ENCODE data around the gene PHETA2. TPM values are rescaled to one million over a fixed set of nuclear protein-coding genes. Genes with fewer than 3 reads are reported as not detected.
"Not testable (repeated sequence)": the region's sequence is repeated elsewhere in the genome, so short reads cannot be mapped to it uniquely, and the experiment has no call there.

The PHETA2 gene
- total RNA-seq, 1 experiment from 2014 or later = not detected

DNA sequence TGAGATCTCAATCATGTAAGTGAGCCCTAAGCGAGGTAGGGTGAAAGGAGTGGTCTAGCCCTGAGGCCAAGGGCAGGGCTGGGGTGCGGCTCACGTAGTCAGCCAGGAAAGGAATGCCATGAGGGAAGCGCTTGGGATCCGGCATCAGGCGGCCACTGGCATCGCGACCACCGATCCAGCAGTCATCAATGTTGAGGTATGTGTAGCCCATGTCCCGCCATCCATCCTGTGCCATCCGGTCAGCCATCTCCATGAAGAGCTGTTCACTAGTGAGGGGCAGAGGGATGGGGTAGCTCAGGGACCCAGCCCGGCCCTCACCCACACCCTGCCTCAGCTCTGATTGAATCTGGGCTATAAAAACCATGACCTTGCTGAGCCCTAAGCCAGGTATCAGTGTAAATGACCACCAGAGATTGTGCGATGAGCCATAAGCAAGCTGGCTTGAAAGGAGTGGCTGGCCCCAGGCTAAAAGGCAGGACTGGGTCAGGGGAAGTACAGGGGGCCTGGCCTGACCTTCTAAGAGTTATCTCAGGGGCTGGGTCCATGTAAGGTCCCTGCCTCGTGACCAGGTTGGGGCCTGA, 6.3 kb upstream of the PHETA2 start:
- DNase-seq (ENCODE audit: low spot score) = no peak
- in situ Hi-C loops (cut with HindIII; ENCODE audit: low sequenced_read_pairs) = no loop called here

DNA sequence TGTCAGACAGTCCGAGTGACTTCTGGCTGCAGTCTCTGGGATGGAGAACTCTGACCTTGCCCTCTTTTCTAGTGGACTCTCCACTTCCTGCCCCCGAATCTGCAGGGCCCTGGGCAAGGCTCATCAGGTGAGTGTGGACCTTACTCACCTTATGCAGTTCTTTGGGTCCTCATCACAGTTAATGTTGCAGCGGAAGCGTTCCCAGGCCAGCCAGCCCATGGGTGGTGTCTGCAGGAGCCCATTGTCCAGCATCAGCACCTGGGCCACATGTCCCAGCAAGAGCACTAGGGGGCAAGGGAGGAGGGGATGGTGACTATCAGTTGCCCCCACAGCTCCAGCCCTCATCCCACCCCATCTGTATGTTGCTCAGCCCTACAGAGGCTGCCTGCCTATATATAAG, 5.8 kb upstream of the PHETA2 start:
- in situ Hi-C loops (cut with HindIII; ENCODE audit: low sequenced_read_pairs) = no loop called here
- DNase-seq (ENCODE audit: low spot score) = no peak

DNA sequence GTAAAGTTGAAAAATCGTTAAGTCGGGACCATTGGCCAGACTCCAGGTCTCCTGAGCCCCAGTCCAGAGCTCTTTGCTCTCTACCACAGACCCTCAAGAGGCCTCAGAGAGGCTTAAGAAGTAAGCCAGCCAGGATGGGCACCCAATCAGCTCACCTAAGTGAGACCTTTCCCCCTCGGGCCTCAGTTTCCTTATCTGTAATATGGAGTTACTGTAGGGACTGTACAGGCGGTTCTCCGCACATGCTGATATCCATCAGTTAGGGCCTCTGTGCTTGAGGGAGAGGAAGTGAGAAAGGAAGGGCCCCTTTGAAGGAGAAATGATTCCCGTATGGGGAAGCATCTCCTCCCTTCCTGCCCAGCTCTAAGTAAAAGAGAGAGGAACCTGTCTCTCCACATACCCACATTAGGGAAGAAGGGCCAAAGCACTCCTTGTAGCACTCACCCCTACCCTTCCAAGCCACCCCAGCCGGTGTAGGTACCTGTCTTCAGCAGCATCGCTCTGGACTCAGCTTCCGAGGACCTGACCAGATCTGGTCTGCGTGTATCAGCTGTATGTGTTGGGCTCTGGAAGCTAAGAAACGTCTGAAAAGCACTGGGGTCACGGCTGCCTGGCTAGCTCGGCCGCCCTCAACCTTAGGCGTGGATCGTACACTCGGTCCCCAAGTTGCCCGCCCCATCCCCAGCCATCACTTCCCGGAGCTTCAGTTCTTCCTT, 4.1 kb upstream of the PHETA2 start:
- DNase-seq (ENCODE audit: low spot score) = no peak
- in situ Hi-C loops (cut with HindIII; ENCODE audit: low sequenced_read_pairs) = no loop called here

DNA sequence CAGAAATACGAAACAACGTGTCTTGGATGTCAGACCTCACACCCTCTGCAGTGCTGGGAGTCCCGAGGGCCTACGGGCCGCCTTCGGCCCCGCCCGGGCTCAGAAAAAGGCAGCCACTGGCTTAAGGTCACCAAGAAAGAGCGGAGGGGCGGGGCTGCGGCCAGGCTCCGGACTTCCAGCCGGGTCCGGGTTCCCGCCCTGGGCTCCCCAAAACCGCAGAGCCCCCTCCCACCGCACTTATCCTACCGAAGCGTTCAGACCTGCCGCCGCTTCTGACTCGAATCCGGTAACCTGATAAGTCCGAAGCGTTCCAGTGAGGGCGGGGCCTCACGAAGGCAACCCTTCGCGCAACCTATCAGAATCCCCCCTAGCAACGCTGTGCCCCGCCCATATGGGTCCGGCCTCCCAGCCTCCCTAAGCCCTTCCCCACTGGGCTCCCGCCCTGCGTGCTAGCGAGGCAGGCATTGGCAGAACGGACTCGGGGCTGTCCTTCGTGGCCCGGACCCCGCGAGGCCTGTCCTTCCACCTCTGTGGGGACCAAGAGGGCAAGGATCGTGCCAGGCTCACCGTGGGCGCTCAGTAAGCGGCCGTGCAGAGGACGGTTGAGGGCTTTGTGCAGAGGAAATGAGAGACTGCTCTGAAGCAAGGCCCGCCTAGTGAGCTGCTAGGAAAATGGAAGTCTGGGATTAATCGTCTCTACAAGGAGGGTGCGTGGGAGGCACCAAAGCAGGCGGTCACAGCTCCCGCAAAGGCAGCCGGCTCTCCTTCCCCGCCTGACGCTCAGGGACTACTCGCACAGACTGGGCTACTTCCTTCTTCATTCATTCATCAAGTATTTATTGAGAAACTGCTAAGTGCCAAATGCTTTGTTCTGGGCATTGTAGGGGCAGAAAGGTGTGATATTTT, 3.3 kb upstream of the PHETA2 start, which contains the start of gene NAGA:
Gene NAGA, minus strand, starts transcription at position 296 of the 906 bp plus-strand sequence. CDS start 515 bp downstream, outside the sequence.
- peak; percentile 99 for DNase-seq (ENCODE audit: low spot score)
- in situ Hi-C loops (cut with HindIII; ENCODE audit: low sequenced_read_pairs) = no loop called here

DNA sequence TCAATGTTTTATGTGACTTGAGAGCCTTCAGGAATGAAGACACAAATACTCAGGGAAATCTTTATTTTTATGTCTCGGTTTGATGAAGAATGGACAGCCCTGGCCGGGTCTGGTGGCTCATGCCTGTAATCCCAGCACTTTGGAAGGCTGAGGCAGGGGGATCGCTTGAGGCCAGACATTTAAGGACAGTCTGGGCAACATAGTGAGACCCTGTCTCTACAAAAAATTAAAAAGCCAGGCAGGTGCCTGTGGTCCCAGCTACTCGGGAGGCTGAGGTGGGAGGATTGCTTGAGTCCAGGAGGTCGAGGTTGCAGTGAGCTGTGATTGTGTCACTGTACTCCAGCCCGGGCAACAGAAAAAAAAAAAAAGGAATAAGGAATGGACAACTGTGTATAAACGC, 2.5 kb upstream of the PHETA2 start:
- in situ Hi-C loops (cut with HindIII; ENCODE audit: low sequenced_read_pairs); DNase-seq (ENCODE audit: low spot score): not testable (repeated sequence)

DNA sequence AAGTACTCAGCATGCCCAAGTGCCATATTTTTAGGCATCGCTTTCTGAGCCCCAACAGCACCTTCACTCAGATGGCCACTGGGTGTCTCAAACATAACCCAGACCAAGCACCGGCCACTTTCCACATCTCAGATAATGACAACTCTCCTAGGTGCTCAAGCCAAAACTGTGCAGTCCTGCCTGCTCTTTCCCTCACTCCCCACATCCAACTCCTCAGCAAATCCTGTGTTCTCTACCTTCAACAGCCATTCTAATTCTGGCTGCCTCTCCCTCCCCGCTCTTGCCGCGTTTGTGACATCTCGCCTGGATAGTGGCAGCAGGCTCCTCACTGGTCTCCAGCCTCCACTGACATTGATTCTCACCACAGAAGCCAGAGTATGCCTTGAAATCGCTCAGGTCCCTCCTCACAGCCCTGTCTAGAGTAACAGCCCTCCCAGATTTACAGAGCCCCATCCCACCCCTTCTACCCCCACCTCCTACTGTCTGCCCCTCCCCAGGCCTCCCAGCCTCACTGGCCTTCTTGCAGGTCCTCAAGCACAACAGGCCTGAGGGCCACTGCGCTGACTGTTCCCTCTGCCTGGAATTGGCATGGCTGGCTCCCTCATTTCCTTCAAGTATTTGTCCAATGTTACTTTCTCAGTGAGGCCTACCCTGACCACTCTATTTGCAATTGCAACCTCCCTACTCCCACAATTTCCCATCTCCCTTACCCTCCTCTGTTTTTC, 1.3 kb upstream of the PHETA2 start:
- in situ Hi-C loops (cut with HindIII; ENCODE audit: low sequenced_read_pairs) = no loop called here
- no peak for DNase-seq (ENCODE audit: low spot score)

DNA sequence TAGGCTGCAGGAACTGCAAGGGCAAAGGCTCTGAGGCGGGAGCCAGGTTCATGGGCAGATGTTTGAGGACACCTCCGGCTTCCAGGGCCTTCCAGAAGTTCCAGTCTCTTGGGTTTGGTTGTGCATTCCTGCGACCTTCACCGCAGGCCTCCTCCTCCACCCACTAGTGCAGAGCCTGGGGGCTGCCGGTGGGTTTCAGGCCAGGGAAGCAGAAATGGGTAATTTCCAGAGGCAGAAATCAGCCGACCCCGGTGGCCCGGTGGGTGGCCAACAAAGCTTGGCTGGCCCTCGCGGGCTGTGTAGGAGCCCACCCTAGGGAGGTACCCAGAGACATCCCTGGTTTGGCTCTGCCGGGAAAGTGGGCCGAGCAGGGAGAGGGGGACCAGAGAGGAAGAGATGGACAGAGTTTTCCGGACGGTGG, 417 bp upstream of the PHETA2 start:
- no peak for DNase-seq (ENCODE audit: low spot score)
- in situ Hi-C loops (cut with HindIII; ENCODE audit: low sequenced_read_pairs) = no loop called here

DNA sequence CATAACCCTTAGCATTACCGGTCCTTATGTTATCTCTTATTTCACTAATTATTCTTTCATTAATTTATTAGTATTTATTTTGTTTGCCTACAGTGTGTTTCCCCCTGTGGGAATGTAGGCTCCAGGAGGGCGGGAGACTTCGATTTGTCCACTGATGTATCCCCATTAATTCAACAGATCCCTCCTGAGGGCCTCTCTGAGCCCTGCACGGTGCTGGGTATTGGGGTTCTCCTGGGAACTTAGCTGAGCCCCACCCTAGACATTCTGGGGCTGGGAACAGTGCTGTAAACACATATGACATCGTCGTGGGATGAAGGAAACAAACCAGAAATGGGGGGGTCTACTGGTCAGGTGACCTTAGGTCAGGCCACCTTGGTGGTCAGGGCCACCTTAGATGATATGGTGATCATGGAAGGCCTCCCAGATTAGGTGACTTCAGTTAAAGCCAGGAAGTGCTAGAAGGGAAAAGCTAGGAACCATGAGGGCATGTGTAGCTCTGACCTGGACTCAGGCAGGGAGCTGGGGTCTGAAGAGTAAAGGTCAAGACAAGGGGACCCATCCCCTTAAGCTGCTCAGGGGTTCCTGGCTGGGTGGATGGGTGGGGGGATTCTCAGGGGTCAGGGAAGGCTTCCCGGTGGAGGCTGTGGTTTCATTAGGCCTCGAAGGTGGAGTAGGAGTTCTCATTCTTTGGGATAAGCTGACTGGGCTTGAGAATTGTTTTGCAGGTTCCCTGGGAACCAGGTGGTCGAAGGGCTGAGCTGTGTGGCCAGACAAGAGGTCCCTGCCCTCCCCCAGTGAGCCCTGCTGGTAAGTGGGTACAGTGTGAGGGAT, 1.0 kb downstream of the PHETA2 start:
- in situ Hi-C loops (cut with HindIII; ENCODE audit: low sequenced_read_pairs) = no loop called here
- DNase-seq (ENCODE audit: low spot score) = no peak

DNA sequence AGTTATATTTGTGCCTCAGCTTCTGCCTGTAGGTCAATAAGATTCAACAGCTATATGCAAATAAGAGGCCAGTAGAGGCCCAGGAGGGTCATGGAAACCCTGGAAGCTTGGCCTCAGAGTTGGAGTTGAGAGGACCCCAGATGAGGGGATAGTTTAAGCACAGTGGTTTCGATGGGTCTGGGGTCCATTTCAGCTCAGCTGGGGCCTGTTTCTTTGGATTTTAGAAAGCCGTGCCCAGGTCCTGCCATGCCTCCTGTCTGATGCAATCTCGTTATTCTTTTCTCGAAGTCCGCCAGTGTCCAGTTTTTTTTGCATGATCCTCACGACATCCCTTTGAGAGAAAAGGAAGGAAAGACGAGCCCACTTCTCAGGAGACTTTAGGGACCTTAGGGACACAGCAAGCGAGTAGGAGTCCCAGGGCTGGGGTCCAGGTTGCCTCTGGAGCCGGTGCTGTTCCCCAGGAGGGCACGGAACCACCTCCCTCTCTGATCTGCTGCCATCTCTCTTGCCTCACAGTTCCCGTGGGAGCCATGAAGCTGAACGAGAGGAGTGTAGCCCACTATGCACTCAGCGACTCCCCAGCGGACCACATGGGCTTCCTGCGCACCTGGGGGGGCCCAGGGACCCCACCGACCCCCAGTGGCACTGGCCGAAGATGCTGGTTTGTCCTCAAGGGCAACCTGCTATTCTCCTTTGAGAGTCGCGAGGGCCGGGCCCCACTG, 2.9 kb downstream of the PHETA2 start:
- in situ Hi-C loops (cut with HindIII; ENCODE audit: low sequenced_read_pairs) = no loop called here
- no peak for DNase-seq (ENCODE audit: low spot score)

DNA sequence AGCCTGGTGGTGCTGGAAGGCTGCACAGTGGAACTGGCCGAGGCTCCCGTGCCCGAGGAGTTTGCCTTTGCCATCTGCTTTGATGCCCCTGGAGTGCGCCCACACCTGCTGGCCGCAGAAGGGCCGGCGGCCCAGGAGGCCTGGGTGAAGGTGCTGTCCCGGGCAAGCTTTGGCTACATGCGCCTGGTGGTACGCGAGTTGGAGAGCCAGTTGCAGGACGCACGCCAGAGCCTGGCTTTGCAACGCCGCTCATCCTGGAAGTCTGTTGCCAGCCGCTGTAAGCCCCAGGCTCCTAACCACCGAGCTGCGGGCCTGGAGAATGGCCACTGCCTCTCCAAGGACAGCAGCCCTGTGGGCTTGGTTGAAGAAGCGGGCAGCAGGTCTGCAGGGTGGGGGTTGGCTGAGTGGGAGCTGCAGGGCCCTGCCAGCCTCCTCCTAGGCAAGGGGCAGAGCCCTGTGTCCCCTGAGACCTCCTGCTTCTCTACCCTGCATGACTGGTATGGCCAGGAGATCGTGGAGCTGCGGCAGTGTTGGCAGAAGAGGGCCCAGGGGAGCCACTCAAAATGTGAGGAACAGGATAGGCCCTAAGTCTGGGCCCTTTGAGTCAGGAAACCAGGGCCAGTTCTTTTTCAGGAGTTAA, 3.6 kb downstream of the PHETA2 start:
- DNase-seq (ENCODE audit: low spot score) = peak; percentile 58
- in situ Hi-C loops (cut with HindIII; ENCODE audit: low sequenced_read_pairs) = no loop called here

DNA sequence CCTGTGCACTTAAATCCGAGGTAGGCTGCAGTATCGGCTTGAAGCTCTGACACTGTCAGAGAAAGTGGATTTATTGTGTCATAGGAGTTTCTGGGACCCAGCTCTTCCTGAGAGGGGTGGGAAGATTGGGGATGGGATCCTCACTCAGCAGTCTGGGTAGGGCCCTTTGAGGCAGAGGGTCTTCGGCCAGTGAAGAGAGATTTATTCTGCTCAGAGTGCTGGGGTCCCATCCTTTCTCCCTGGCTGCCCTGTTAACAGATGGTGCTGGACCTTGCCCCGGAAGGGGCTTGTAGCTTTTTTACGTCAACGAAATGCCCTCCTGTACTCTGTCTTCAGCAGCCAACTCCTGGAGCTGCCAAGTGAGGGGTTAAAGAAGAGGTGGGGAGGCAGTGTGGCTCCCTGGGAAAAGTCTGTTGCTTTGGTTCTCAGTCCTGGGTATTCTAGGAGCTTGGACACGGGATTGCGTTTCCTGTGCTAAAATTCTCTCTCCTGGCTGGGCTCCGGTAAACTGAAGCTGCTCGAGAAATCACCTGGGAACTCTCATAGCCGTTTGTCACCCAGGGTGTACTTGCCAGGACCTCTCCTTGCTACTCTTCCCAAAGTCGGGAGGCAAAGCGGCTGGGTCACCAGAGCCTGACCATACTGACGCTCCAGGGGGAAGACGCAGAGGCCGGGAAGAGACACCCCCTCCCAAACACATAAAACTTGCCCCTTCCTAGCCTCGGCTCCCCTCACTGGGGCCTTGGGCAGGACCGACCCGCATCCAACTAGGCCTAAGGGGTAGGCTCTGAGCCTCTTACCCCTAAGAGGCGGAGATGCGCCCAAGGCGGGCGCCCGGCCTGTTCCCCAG, 4.6 kb downstream of the PHETA2 start:
- DNase-seq (ENCODE audit: low spot score) = peak; percentile 49
- in situ Hi-C loops (cut with HindIII; ENCODE audit: low sequenced_read_pairs) = no loop called here

DNA sequence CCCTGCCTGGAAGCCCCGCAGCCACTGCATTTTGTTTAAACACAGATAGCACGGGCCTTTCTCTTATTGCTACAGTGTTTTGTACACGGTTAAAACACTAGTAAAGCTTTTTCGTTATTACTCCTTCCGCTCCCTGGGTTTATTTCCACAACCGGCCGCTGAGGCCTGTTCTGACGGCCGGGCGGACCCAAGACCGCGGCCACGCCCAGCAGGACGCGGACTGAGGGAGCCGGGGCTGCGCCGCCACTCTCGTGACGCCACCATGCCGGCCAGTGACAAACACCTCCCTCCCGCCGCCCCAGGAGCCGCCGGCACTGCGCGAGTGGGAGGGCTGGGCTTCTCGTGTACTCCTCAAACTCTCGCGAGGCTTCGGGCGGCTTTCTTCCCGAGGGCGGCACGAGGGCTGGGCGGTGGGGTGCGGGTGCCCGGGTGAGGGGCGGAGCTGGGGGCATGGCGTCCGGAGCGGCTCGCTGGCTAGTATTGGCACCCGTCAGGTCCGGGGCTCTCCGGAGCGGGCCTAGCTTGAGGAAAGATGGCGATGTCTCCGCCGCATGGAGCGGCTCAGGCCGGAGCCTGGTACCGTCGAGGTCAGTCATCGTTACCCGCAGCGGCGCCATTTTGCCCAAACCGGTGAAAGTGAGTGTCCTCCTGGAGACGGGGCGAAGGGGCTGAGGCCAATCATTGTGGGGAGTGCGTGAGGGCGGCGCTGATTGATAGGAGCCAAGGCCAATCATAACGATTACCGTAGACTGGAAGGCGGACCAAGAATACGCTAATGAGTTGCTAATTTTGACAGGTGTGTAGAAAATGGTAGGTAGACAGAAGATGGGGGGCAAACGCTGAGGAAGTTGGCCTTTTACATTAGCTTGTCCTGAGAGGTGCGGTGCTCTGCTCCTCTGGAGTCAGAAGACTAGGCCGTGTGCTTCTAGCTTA, 5.5 kb downstream of the PHETA2 start, which contains the start of gene SMDT1:
Gene SMDT1, plus strand, starts transcription at position 382 of the 933 bp plus-strand sequence. Its CDS starts 69 bp downstream, at position 451.
- DNase-seq (ENCODE audit: low spot score) = peak; percentile 99
- in situ Hi-C loops (cut with HindIII; ENCODE audit: low sequenced_read_pairs) = no loop called here

DNA sequence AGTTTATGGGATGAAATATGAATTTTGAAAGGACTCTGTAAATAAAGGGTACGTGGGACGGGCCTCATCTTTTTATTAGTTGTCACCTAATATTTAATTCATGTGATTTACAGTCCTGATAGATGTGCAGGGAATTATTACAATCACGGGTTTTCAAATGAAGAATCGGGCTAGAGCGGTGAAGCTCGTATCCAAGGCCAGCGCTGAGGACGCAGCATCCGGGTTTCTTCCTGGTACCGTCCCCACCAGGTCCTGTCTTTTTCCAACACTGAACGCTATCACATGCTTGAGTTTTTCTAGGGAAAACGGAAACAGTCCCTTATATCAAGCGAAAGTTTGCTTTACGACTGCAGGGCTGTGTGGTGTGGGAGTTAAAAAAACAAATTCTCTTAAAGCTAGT, 6.2 kb downstream of the PHETA2 start:
- in situ Hi-C loops (cut with HindIII; ENCODE audit: low sequenced_read_pairs) = no loop called here
- DNase-seq (ENCODE audit: low spot score) = peak; percentile 71

DNA sequence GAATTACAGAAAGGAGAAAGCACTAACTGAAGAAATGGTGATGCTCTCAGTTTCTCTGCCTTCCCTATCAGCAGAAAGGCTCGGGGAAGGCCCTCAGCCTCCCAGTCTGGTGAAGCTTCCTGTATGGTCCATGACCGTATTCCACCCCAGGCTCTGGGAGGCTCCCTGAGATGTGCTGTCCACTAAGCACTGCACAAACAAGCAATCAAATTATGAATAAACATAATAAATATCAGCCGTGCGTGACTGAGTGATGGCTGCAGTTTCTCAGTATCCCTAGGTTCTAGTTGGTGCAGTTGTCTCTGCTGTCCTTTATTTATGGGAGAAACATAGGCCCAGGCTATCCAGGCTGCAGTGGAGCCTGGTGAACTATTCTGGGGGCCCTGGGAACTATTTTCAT, 9.1 kb downstream of the PHETA2 start:
- in situ Hi-C loops (cut with HindIII; ENCODE audit: low sequenced_read_pairs) = no loop called here
- DNase-seq (ENCODE audit: low spot score) = no peak

DNA sequence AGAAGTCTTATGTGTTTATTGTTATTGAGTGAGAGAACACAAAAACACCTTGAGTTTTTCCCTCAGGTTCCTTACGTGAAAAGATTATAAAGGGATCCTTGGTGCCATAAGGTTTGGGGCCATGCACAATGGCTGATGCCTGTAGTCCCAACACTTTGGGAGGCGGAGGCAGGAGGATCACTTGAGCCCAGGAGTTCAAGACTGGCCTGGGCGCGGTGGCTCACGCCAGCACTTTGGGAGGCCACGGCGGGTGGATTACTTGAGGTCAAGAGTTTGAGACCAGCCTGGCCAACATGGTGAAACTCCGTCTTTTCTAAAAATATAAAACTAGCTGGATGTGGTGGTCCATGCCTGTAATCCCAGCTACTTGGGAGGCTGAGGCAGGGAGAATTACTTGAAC, 10.8 kb downstream of the PHETA2 start:
- in situ Hi-C loops (cut with HindIII; ENCODE audit: low sequenced_read_pairs) = no loop called here
- DNase-seq (ENCODE audit: low spot score) = no peak

All from G401 (cell line).